Thymus (tissue), 11 donors: ENCODE results near the gene UBN1. TPM values are rescaled to one million over a fixed set of nuclear protein-coding genes. Genes with fewer than 3 reads are reported as not detected.

Experiments
- DNase-seq, 9 donors: peaks; one replicate each; pipeline ENCODE4 v3.0.0-alpha.2; 2013; ENCODE audit warnings: low spot score in 9 of 9, low read depth in 6 of 9, missing footprints in 1 of 9
- H3K27ac ChIP-seq, 2 donors: one replicate each; pipeline ENCODE4 v1.5.1; 2013; ENCODE audit warnings: control low read depth in 1 of 2, low read depth in 1 of 2, low read length in 1 of 2, mild to moderate bottlenecking in 1 of 2, moderate library complexity in 1 of 2
- H3K27me3 ChIP-seq, 2 donors: one replicate each; pipeline ENCODE4 v1.5.1; 2013; ENCODE audit warnings: low read length in 1 of 2; ENCODE audit not compliant: control insufficient read depth in 2 of 2, insufficient read depth in 1 of 2
- H3K36me3 ChIP-seq, 2 donors: one replicate each; pipeline ENCODE4 v1.5.1; 2013; ENCODE audit warnings: low read length in 1 of 2, mild to moderate bottlenecking in 1 of 2, moderate library complexity in 1 of 2; ENCODE audit not compliant: control insufficient read depth in 2 of 2, insufficient read depth in 2 of 2
- H3K4me1 ChIP-seq, 2 donors: one replicate each; pipeline ENCODE4 v1.5.1; 2013; ENCODE audit warnings: low read length in 2 of 2; ENCODE audit not compliant: control insufficient read depth in 2 of 2, insufficient read depth in 2 of 2
- H3K4me3 ChIP-seq, 2 donors: one replicate each; pipeline ENCODE4 v1.5.1; 2013; ENCODE audit warnings: low read length in 2 of 2, control low read depth in 1 of 2, mild to moderate bottlenecking in 1 of 2
- H3K9me3 ChIP-seq, 2 donors: one replicate each; pipeline ENCODE4 v1.5.1; 2013; ENCODE audit warnings: low read length in 1 of 2, mild to moderate bottlenecking in 1 of 2; ENCODE audit not compliant: control insufficient read depth in 2 of 2, insufficient read depth in 1 of 2
- WGBS: extraction: QIAGEN DNeasy Blood & Tissue Kit; methylation state at CpG from one replicate; pipeline ENCODE4 v1.1.7; 2013; 5-methylcytosine and 5-hydroxymethylcytosine counted together
- polyA plus RNA-seq: library from polyadenylated mRNA; stranded (reverse); fragments of 200-250 nt; gene quantifications from one replicate; pipeline ENCODE4 v1.2.3, GENCODE V29; 2013
- total RNA-seq: library from RNA; stranded (reverse); fragments of 120-200 nt; gene quantifications from one replicate; pipeline ENCODE4 v1.2.4, GENCODE V29; 2013
- donor health status: healthy.

Gene UBN1
- total and polyA plus RNA-seq, 2 donors, result 9.2 to 12.9 TPM

GRCh38 chr16:4852221-4852872, 5.1 kb downstream of the UBN1 start:
- DNase-seq, result no peak
- Histone ChIP-seq H3K4me1 (peaks cover 16 to 32% of the 10 kb centered on the region in 2 donors), H3K27me3 (no peaks in the 10 kb centered on the region), H3K4me3 (no peak overlapping the region), H3K27ac (no peak overlapping the region), H3K9me3 (no peaks in the 10 kb centered on the region), H3K36me3 (peaks cover 31 to 35% of the 10 kb centered on the region in 2 donors)
- WGBS, result 97% methylated on average over 1 of the region's 1 CpG

GRCh38 chr16:4855371-4855770, 8.1 kb downstream of the UBN1 start:
- Histone ChIP-seq H3K27ac (no peak overlapping the region), H3K36me3 (peaks cover 51 to 62% of the 10 kb centered on the region in 2 donors), H3K4me3 (no peak overlapping the region), H3K9me3 (no peaks in the 10 kb centered on the region), H3K27me3 (no peaks in the 10 kb centered on the region), H3K4me1 (peaks cover 6 to 21% of the 10 kb centered on the region in 2 donors)
- DNase-seq, result no peak
- WGBS, result 97% methylated on average over 5 of the region's 5 CpGs

- H3K27me3 ChIP-seq, result no peaks in the 10 kb centered on the region
- peaks cover 4 to 21% of the 10 kb centered on the region in 2 donors for H3K4me1 ChIP-seq
- no peak overlapping the region for H3K4me3 ChIP-seq
- no peak for DNase-seq
- H3K36me3 ChIP-seq, result peaks cover 56 to 66% of the 10 kb centered on the region in 2 donors
- no peaks in the 10 kb centered on the region for H3K9me3 ChIP-seq
- H3K27ac ChIP-seq, result peak overlapping the region in 1 of 2 donors; percentile 17
- WGBS, result 97% methylated on average over 2 of the region's 2 CpGs
Measured at GRCh38 chr16:4855804-4856203, 8.5 kb downstream of the UBN1 start.

GRCh38 chr16:4859190-4859899, 12.1 kb downstream of the UBN1 start:
- Histone ChIP-seq H3K9me3 (no peaks in the 10 kb centered on the region), H3K4me1 (peaks cover 3 to 21% of the 10 kb centered on the region in 2 donors), H3K27me3 (no peaks in the 10 kb centered on the region), H3K27ac (no peak overlapping the region), H3K36me3 (peaks cover 60 to 85% of the 10 kb centered on the region in 2 donors), H3K4me3 (no peak overlapping the region)
- no peak for DNase-seq
- 97% methylated on average over 17 of the region's 17 CpGs for WGBS

- no peaks in the 10 kb centered on the region for H3K9me3 ChIP-seq
- WGBS, result 96% methylated on average over 10 of the region's 10 CpGs
- H3K4me1 ChIP-seq, result peaks cover 3 to 21% of the 10 kb centered on the region in 2 donors
- peaks cover 58 to 84% of the 10 kb centered on the region in 2 donors for H3K36me3 ChIP-seq
- H3K27ac ChIP-seq, result no peak overlapping the region
- DNase-seq, result no peak
- no peaks in the 10 kb centered on the region for H3K27me3 ChIP-seq
- no peak overlapping the region for H3K4me3 ChIP-seq
Measured at GRCh38 chr16:4859900-4860255, 12.6 kb downstream of the UBN1 start.

- WGBS, result 98% methylated on average over 14 of the region's 14 CpGs
- H3K27me3 ChIP-seq, result no peaks in the 10 kb centered on the region
Measured at GRCh38 chr16:4860727-4861342, 13.6 kb downstream of the UBN1 start.

GRCh38 chr16:4862639-4863038, 15.4 kb downstream of the UBN1 start:
- no peak overlapping the region for H3K27ac ChIP-seq
- H3K9me3 ChIP-seq, result no peaks in the 10 kb centered on the region
- no peak for DNase-seq
- H3K4me1 ChIP-seq, result no peaks in the 10 kb centered on the region
- peaks cover 48 to 77% of the 10 kb centered on the region in 2 donors for H3K36me3 ChIP-seq
- H3K27me3 ChIP-seq, result no peaks in the 10 kb centered on the region
- no peak overlapping the region for H3K4me3 ChIP-seq
- 95% methylated on average over 5 of the region's 5 CpGs for WGBS

More at GRCh38 chr16:4860727-4861342, 13.6 kb downstream of the UBN1 start:
- Histone ChIP-seq H3K4me1 (peaks cover 3 to 14% of the 10 kb centered on the region in 2 donors), H3K27ac (no peak overlapping the region), H3K9me3 (no peaks in the 10 kb centered on the region), H3K4me3 (no peak overlapping the region), H3K36me3 (peaks cover 48 to 77% of the 10 kb centered on the region in 2 donors)
- no peak for DNase-seq

GRCh38 chr16:4864728-4865127, 17.4 kb downstream of the UBN1 start:
- no peak for DNase-seq
- Histone ChIP-seq H3K9me3 (no peaks in the 10 kb centered on the region), H3K27me3 (no peaks in the 10 kb centered on the region), H3K4me1 (no peaks in the 10 kb centered on the region), H3K27ac (no peak overlapping the region), H3K36me3 (peaks cover 48 to 69% of the 10 kb centered on the region in 2 donors), H3K4me3 (no peak overlapping the region)
- 95% methylated on average over 3 of the region's 3 CpGs for WGBS

- H3K36me3 ChIP-seq, result peaks cover 48 to 69% of the 10 kb centered on the region in 2 donors
- no peaks in the 10 kb centered on the region for H3K27me3 ChIP-seq
- WGBS, result 99% methylated on average over 13 of the region's 13 CpGs
- H3K4me3 ChIP-seq, result no peak overlapping the region
- no peak for DNase-seq
- no peak overlapping the region for H3K27ac ChIP-seq
- H3K4me1 ChIP-seq, result no peaks in the 10 kb centered on the region
- no peaks in the 10 kb centered on the region for H3K9me3 ChIP-seq
Measured at GRCh38 chr16:4865231-4865860, 18.1 kb downstream of the UBN1 start.
